GM19324 (cell line): ENCODE data around the gene KCNK1.
"Not testable (repeated sequence)": the region's sequence is repeated elsewhere in the genome, so short reads cannot be mapped to it uniquely, and the experiment has no call there.

Experiments
- ATAC-seq: cut with Tn5 transposase; IDR thresholded peaks from one replicate; pipeline ENCODE4 v1.9.1; 2021; ENCODE audit warnings: mild to moderate bottlenecking, moderate library complexity; ENCODE audit not compliant: unreplicated experiment, low FRiP score

KCNK1 gene

GRCh38 chr1:233664804-233665574, 51.1 kb downstream of the KCNK1 start:
- ATAC-seq = no peak

- ATAC-seq = no peak
These were observed 51.8 kb downstream of the KCNK1 start for GRCh38 chr1:233665575-233666270.

- ATAC-seq = no peak
These were observed 53.8 kb downstream of the KCNK1 start for GRCh38 chr1:233667741-233668140.

- ATAC-seq = no peak
These were observed 54.3 kb downstream of the KCNK1 start for GRCh38 chr1:233668146-233668724.

GRCh38 chr1:233668725-233669294, 54.9 kb downstream of the KCNK1 start:
- ATAC-seq = no peak

GRCh38 chr1:233670363-233670762, 56.5 kb downstream of the KCNK1 start:
- not testable (repeated sequence) for ATAC-seq

- ATAC-seq = no peak
These were observed 57.4 kb downstream of the KCNK1 start for GRCh38 chr1:233671286-233671685.

- no peak for ATAC-seq
These were observed 58.8 kb downstream of the KCNK1 start for GRCh38 chr1:233672732-233673131.

GRCh38 chr1:233673261-233673946, 59.5 kb downstream of the KCNK1 start:
- ATAC-seq = peak; percentile 54

GRCh38 chr1:233673947-233674431, 60.1 kb downstream of the KCNK1 start:
- ATAC-seq = no peak

GRCh38 chr1:233675446-233675845, 61.5 kb downstream of the KCNK1 start:
- ATAC-seq = no peak

- peak; percentile 79 for ATAC-seq
These were observed 62.0 kb downstream of the KCNK1 start for GRCh38 chr1:233675893-233676292.

- ATAC-seq = no peak
These were observed 63.9 kb downstream of the KCNK1 start for GRCh38 chr1:233677690-233678354.

GRCh38 chr1:233679030-233679429, 65.1 kb downstream of the KCNK1 start:
- no peak for ATAC-seq

GRCh38 chr1:233679591-233680373, 65.9 kb downstream of the KCNK1 start:
- no peak for ATAC-seq

GRCh38 chr1:233681285-233681684, 67.4 kb downstream of the KCNK1 start:
- ATAC-seq = no peak

GRCh38 chr1:233686653-233687052, 72.7 kb downstream of the KCNK1 start:
- not testable (repeated sequence) for ATAC-seq

- no peak for ATAC-seq
These were observed 75.3 kb downstream of the KCNK1 start for GRCh38 chr1:233689017-233689747.
